Activated CD4-positive, alpha-beta T cell treated with anti-CD3 and anti-CD28 coated beads for 24 hours (primary cell): Measurements from ENCODE around the gene GRM1.
"Not testable (repeated sequence)": the region's sequence is repeated elsewhere in the genome, so short reads cannot be mapped to it uniquely, and the experiment has no call there.

Experiments used
- DNase-seq, 2 donors: peaks; one replicate each; pipeline ENCODE4 v3.0.0-alpha.2; 2020; ENCODE audit warnings: low read depth in 2 of 2

GRM1 gene

GRCh38 chr6:146271163-146271562 is 242.3 kb downstream of the GRM1 start:
- not testable (repeated sequence) for DNase-seq

GRCh38 chr6:146273490-146273889 is 244.6 kb downstream of the GRM1 start:
- DNase-seq, result no peak

- no peak for DNase-seq
Observed at GRCh38 chr6:146277142-146277541, 248.3 kb downstream of the GRM1 start.

GRCh38 chr6:146281651-146282362 is 252.9 kb downstream of the GRM1 start:
- no peak for DNase-seq

GRCh38 chr6:146282837-146283236 is 254.0 kb downstream of the GRM1 start:
- no peak for DNase-seq

GRCh38 chr6:146284311-146284710 is 255.4 kb downstream of the GRM1 start:
- no peak for DNase-seq

GRCh38 chr6:146286961-146287360 is 258.1 kb downstream of the GRM1 start:
- DNase-seq, result no peak

- DNase-seq, result no peak
Observed at GRCh38 chr6:146287691-146288369, 259.0 kb downstream of the GRM1 start.

GRCh38 chr6:146289816-146290588 is 261.1 kb downstream of the GRM1 start:
- DNase-seq, result no peak

- DNase-seq, result no peak
Observed at GRCh38 chr6:146290589-146290901, 261.7 kb downstream of the GRM1 start.

- no peak for DNase-seq
Observed at GRCh38 chr6:146292506-146292905, 263.6 kb downstream of the GRM1 start.

GRCh38 chr6:146295695-146296094 is 266.8 kb downstream of the GRM1 start:
- no peak for DNase-seq

GRCh38 chr6:146297815-146298214 is 269.0 kb downstream of the GRM1 start:
- no peak for DNase-seq

- DNase-seq, result no peak
Observed at GRCh38 chr6:146300521-146300920, 271.7 kb downstream of the GRM1 start.

- DNase-seq, result no peak
Observed at GRCh38 chr6:146301764-146302163, 272.9 kb downstream of the GRM1 start.

GRCh38 chr6:146302994-146303393 is 274.1 kb downstream of the GRM1 start:
- no peak for DNase-seq

- no peak for DNase-seq
Observed at GRCh38 chr6:146304181-146304580, 275.3 kb downstream of the GRM1 start.

- DNase-seq, result no peak
Observed at GRCh38 chr6:146305092-146305491, 276.2 kb downstream of the GRM1 start.

GRCh38 chr6:146305951-146306350 is 277.1 kb downstream of the GRM1 start:
- DNase-seq, result no peak

- DNase-seq, result no peak
Observed at GRCh38 chr6:146310628-146311027, 281.8 kb downstream of the GRM1 start.

- DNase-seq, result no peak
Observed at GRCh38 chr6:146311079-146311478, 282.2 kb downstream of the GRM1 start.

- no peak for DNase-seq
Observed at GRCh38 chr6:146312608-146313007, 283.7 kb downstream of the GRM1 start.
